HG03159 (cell line): ENCODE measurements around the gene BRICD5.

ENCODE experiments used
- ATAC-seq: cut with Tn5 transposase; IDR thresholded peaks from one replicate; pipeline ENCODE4 v1.9.1; 2021; ENCODE audit warnings: mild to moderate bottlenecking, moderate library complexity; ENCODE audit not compliant: unreplicated experiment

The BRICD5 gene

DNA sequence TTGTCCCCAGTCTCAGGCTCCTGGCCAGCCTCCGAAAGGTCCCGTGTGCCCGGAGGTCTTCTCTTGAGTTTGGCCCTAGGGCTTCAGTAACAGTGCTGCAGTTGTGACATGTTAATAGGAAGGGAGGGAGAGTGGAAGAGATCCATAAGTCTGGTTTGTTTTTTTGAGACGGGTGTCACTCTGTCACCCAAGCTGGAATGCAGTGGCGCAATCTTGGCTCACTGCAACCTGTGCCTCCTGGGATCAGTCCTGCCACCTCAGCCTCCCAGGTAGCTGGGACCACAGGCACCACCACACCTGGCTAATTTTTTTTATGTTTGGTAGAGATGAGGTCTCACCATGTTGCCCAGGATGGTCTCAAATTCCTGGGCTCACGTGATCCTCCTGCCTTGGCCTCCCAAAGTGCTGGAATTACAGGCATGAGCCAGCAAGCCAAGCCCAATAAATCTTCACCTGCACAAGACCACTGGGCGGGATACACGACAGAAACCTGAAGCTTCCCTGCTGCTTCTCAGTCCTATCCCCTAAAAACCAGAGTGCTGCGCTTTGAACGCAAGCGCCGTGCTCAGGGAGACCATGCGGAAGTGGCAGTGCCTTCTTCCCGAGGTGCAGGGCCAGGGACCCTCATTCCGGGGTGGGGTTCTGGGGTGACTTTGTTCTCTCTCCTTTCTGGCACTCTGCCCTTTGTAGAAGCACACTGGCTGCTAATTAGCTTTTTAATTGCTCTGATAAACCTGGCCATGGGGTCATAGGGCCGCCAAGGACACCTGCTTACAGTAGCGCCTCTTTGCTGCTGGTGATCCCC is 44.2 kb downstream of the BRICD5 start:
- ATAC-seq, result no peak

- ATAC-seq, result no peak
These were observed 44.8 kb downstream of the BRICD5 start for GRCh38 chr16:2165861-2166260.

- ATAC-seq, result no peak
These were observed 47.3 kb downstream of the BRICD5 start for GRCh38 chr16:2163211-2163881.

- no peak for ATAC-seq
These were observed 48.0 kb downstream of the BRICD5 start for GRCh38 chr16:2162676-2163118.

- no peak for ATAC-seq
These were observed 48.8 kb downstream of the BRICD5 start for GRCh38 chr16:2161911-2162310.

DNA sequence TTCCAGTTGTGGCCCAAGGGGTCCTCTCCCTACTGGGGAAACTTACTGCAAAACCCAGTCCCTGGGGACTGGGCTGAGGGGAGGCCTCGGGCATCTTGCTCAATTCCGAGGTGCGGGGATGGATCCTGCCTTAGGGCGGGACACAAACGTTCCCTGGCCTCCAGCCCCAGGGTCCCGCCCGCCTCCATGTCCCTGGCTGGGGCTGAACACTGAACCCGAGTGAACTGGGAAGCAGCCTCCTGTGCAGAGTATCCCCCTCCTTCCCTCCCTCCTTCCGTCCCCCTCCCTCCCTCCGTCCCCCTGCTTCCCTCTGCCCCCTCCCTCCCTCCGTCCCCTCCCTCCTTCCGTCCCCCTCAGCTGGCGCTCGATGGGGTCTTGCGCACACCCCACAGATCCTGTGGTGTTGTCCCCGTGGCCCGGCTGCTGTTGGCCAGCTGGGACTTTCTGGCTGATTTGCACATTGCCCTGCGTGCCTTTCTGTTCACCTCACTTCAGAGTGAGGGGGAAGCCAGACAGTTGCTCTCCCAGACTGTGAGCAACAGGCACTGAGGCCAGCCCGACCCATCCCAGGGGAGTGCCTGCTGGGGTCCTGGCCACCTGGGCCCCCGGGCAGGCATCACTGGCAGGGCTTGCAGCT is 49.6 kb downstream of the BRICD5 start:
- ATAC-seq, result no peak
